ENCODE data around the gene MAGI1. TPM values are rescaled to one million over a fixed set of nuclear protein-coding genes. Genes with fewer than 3 reads are reported as not detected.

Gene MAGI1
- total RNA-seq, 6 donors from 2014 or later = 33.0 to 72.9 (median 62.4) TPM

GRCh38 chr3:65944252-65944651 lies 94.5 kb downstream of the MAGI1 start:
- H3K9me3 ChIP-seq = no peaks in the 10 kb centered on the region
- peak overlapping the region in 1 of 4 donors; percentile 8 for H3K27ac ChIP-seq
- ATAC-seq (ENCODE audit: low FRiP score in 2 of 2) (no peak), DNase-seq (no peak)
- 80 to 85% methylated on average over 4 of the region's 4 CpGs for WGBS, 2 donors
- H3K4me3 ChIP-seq = no peak overlapping the region
- no peaks in the 10 kb centered on the region for H3K36me3 ChIP-seq
- TF ChIP-seq POLR2AphosphoS5 (IDR thresholded peaks at IDR 0.05) (no peak), EP300 (IDR thresholded peaks at IDR 0.05) (no peak)
- H3K4me1 ChIP-seq = peaks cover 21 to 33% (median 28%) of the 10 kb centered on the region in 4 donors
- H3K27me3 ChIP-seq = no peaks in the 10 kb centered on the region

- Histone ChIP-seq H3K27me3 (no peaks in the 10 kb centered on the region), H3K27ac (no peak overlapping the region), H3K4me1 (peaks cover 8 to 28% (median 23%) of the 10 kb centered on the region in 4 donors), H3K4me3 (no peak overlapping the region), H3K9me3 (no peaks in the 10 kb centered on the region), H3K36me3 (no peaks in the 10 kb centered on the region)
- DNase-seq = peak in 1 of 2 donors; percentile 39
- TF ChIP-seq POLR2AphosphoS5 (IDR thresholded peaks at IDR 0.05) (no peak), CTCF (IDR thresholded peaks at IDR 0.05) (no peak), EP300 (IDR thresholded peaks at IDR 0.05) (no peak), POLR2A (IDR thresholded peaks at IDR 0.05) (no peak)
- ATAC-seq (ENCODE audit: low FRiP score in 2 of 2) = peak in 1 of 2 donors; percentile 37
- WGBS, 2 donors = 62 to 81% methylated on average over 2 of the region's 2 CpGs
Observed at GRCh38 chr3:65939801-65940246, 98.9 kb downstream of the MAGI1 start.

- H3K9me3 ChIP-seq = no peaks in the 10 kb centered on the region
- no peak for TF ChIP-seq CTCF (IDR thresholded peaks at IDR 0.05)
- TF ChIP-seq POLR2A (IDR thresholded peaks at IDR 0.05) = no peak
- no peak for TF ChIP-seq POLR2AphosphoS5 (IDR thresholded peaks at IDR 0.05)
- TF ChIP-seq EP300 (IDR thresholded peaks at IDR 0.05) = no peak
- 87 to 93% methylated on average over 2 of the region's 2 CpGs for WGBS, 2 donors
- H3K36me3 ChIP-seq = no peaks in the 10 kb centered on the region
- H3K27me3 ChIP-seq = no peaks in the 10 kb centered on the region
- H3K4me3 ChIP-seq = no peak overlapping the region
- DNase-seq = no peak
- H3K27ac ChIP-seq = peak overlapping the region in 1 of 4 donors; percentile 0
- ATAC-seq (ENCODE audit: low FRiP score in 2 of 2) = no peak
- H3K4me1 ChIP-seq = peaks cover 10 to 28% (median 23%) of the 10 kb centered on the region in 4 donors
Observed at GRCh38 chr3:65939184-65939583, 99.5 kb downstream of the MAGI1 start.

- no peak overlapping the region for H3K4me3 ChIP-seq
- no peak for ATAC-seq (ENCODE audit: low FRiP score in 2 of 2)
- H3K27me3 ChIP-seq = no peaks in the 10 kb centered on the region
- 68 to 71% methylated on average over 4 of the region's 4 CpGs for WGBS, 2 donors
- H3K27ac ChIP-seq = peak overlapping the region in 2 of 4 donors; percentile 3 to 23
- TF ChIP-seq EP300 (IDR thresholded peaks at IDR 0.05) (peak in 2 of 4 donors; percentile 5 to 9), POLR2A (IDR thresholded peaks at IDR 0.05) (no peak)
- H3K4me1 ChIP-seq = peaks cover 10 to 28% (median 23%) of the 10 kb centered on the region in 4 donors
- no peaks in the 10 kb centered on the region for H3K36me3 ChIP-seq
- no peaks in the 10 kb centered on the region for H3K9me3 ChIP-seq
- no peak for DNase-seq
Observed at GRCh38 chr3:65938676-65939075, 100.0 kb downstream of the MAGI1 start.

GRCh38 chr3:65938147-65938546 lies 100.6 kb downstream of the MAGI1 start:
- Histone ChIP-seq H3K36me3 (no peaks in the 10 kb centered on the region), H3K27me3 (no peaks in the 10 kb centered on the region), H3K4me3 (no peak overlapping the region), H3K4me1 (peaks cover 10 to 28% (median 23%) of the 10 kb centered on the region in 4 donors), H3K27ac (peak overlapping the region in 2 of 4 donors; percentile 62 to 73), H3K9me3 (peaks cover 0 to 3% (median 0%) of the 10 kb centered on the region in 4 donors)
- ATAC-seq (ENCODE audit: low FRiP score in 2 of 2) (no peak), DNase-seq (no peak)
- TF ChIP-seq POLR2A (IDR thresholded peaks at IDR 0.05) (no peak), CTCF (IDR thresholded peaks at IDR 0.05) (no peak)
- WGBS, 2 donors = 56 to 70% methylated on average over 1 of the region's 1 CpG
